NB4 (cell line): ENCODE data around the gene VANGL1.
A peak's percentile ranks its signal among the peaks of the same experiment; 100 is the strongest.

Experiments
- DNase-seq: peaks from one replicate; pipeline ENCODE4 v3.0.0; 2010; ENCODE audit warnings: low read depth
- H3K4me3 ChIP-seq: one replicate; pipeline ENCODE4 v1.5.1; 2011; ENCODE audit warnings: mild to moderate bottlenecking, low read depth, low read length, moderate library complexity
- MYC ChIP-seq: IDR thresholded peaks from 2 replicates; pipeline ENCODE4 v1.6.1; 2011; ENCODE audit warnings: low read depth, low read length
- POLR2A ChIP-seq: IDR thresholded peaks from 2 replicates; pipeline ENCODE4 v1.6.1; 2011; ENCODE audit warnings: mild to moderate bottlenecking; ENCODE audit not compliant: insufficient read length; ENCODE audit errors: extremely low read depth
- TF ChIP-seq, protein P1 (sequence below): IDR thresholded peaks from 2 replicates; pipeline ENCODE4 v1.6.1; 2011; ENCODE audit warnings: low read depth, low read length
- TF ChIP-seq, protein P2 (sequence below): IDR thresholded peaks from one replicate; pipeline ENCODE4 v1.5.1; 2012; ENCODE audit warnings: low read depth, low read length

Gene VANGL1

GRCh38 chr1:115717541-115717940 is 75.8 kb downstream of the VANGL1 start:
- TF ChIP-seq, protein P1, sequence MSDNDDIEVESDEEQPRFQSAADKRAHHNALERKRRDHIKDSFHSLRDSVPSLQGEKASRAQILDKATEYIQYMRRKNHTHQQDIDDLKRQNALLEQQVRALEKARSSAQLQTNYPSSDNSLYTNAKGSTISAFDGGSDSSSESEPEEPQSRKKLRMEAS = no peak
- TF ChIP-seq MYC (no peak), POLR2A (no peak)
- TF ChIP-seq, protein P2, sequence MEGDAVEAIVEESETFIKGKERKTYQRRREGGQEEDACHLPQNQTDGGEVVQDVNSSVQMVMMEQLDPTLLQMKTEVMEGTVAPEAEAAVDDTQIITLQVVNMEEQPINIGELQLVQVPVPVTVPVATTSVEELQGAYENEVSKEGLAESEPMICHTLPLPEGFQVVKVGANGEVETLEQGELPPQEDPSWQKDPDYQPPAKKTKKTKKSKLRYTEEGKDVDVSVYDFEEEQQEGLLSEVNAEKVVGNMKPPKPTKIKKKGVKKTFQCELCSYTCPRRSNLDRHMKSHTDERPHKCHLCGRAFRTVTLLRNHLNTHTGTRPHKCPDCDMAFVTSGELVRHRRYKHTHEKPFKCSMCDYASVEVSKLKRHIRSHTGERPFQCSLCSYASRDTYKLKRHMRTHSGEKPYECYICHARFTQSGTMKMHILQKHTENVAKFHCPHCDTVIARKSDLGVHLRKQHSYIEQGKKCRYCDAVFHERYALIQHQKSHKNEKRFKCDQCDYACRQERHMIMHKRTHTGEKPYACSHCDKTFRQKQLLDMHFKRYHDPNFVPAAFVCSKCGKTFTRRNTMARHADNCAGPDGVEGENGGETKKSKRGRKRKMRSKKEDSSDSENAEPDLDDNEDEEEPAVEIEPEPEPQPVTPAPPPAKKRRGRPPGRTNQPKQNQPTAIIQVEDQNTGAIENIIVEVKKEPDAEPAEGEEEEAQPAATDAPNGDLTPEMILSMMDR = peak; percentile 18
- peak; percentile 56 for DNase-seq
- H3K4me3 ChIP-seq = no peak overlapping the region

DNA sequence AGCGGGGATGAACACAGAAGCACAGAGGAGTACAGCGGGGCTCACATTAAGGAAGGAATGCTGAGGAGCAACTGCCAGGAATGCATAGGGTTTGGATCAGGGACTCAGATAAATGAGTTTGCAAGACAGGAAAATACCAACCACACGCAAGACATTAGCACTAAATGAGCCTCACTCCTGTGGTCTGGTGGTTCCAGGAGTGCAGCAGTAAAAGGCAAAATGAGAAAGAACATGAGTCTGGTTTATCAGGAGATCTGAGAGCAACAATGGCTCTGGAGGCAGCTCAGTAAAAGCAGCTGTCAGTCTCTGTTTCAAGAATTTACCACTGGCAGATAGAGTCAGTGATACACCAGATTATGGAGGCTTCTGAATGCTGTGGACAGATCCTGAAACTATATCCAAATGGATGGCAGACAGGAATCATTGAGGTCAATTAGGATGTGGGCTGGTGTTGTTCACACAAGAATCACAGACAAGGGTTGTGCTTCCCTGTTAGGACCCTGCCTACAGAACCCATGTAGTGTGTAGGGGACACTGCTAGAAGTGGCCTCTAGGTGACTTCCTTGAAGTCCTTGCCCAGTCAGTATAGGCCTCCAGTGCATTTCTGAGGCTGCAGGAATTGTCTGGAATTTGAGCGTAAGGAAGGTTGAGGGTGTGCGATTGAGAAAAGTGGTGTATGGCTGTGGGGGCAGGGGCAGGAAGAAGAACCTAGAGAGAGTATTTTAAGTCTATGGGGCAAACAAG is 76.4 kb downstream of the VANGL1 start:
- H3K4me3 ChIP-seq = no peak overlapping the region
- no peak for DNase-seq
- TF ChIP-seq, protein P2 = peak; percentile 9
- TF ChIP-seq, protein P1 = no peak
- no peak for TF ChIP-seq POLR2A

GRCh38 chr1:115719285-115719684 is 77.5 kb downstream of the VANGL1 start:
- DNase-seq = no peak
- TF ChIP-seq, protein P1 = no peak
- TF ChIP-seq MYC (no peak), POLR2A (no peak)
- TF ChIP-seq, protein P2 = no peak
- no peak overlapping the region for H3K4me3 ChIP-seq

DNA sequence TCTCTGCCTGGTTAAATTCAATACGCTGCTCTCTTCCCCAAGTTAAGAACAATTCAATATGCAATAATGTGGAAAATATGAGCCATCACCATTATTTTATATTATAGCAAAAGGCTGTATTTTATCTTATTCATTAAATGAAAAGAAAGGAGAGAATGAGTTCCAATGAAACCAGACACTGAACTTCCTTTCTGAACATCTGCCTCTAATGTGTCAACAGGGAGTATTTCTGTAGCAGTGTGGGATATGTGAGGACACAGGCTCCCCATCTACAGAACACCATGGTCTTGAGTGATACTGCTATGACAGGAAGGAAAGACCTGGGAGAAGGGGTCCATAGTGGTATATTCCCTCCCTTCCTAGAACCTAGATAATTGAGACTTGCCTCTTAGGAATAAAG is 80.5 kb downstream of the VANGL1 start:
- no peak overlapping the region for H3K4me3 ChIP-seq
- DNase-seq = no peak
- TF ChIP-seq MYC (no peak), POLR2A (no peak)
- TF ChIP-seq, protein P1 = no peak
- TF ChIP-seq, protein P2 = no peak

GRCh38 chr1:115723756-115724155 is 82.0 kb downstream of the VANGL1 start:
- no peak for DNase-seq
- no peak for TF ChIP-seq MYC
- TF ChIP-seq, protein P1 = no peak
- TF ChIP-seq, protein P2 = no peak
- no peak for TF ChIP-seq POLR2A
- no peak overlapping the region for H3K4me3 ChIP-seq
